ENCODE measurements around the gene MAN1C1. TPM values are rescaled to one million over a fixed set of nuclear protein-coding genes. Genes with fewer than 3 reads are reported as not detected.

MAN1C1 gene
- total RNA-seq, 1 experiment from 2014 or later, result 9.3 TPM

GRCh38 chr1:25818569-25818968, 202.0 kb downstream of the MAN1C1 start:
- Mint-ChIP-seq H3K4me3 (peak overlapping the region; percentile 95 to 97), H3K4me1 (peaks cover 32% of the 10 kb centered on the region in 2 experiments), H3K27me3 (ENCODE audit: low read depth) (peaks cover 15% of the 10 kb centered on the region), H3K27ac (peak overlapping the region in 2 of 3 experiments; percentile 89 to 96; a peak in 3 of 7 replicates), H3K36me3 (ENCODE audit: insufficient read depth in 1 of 3, low read depth in 3 of 3) (peaks cover 5 to 26% (median 22%) of the 10 kb centered on the region in 3 experiments; a peak in 6 of 7 replicates), H3K9me3 (no peaks in the 10 kb centered on the region)
- no peak overlapping the region for H2AFZ ChIP-seq (ENCODE audit: low read length)
- H2BK20ac ChIP-seq (ENCODE audit: low read depth, low read length, poor library complexity, severe bottlenecking), result no peak overlapping the region
- no peak overlapping the region for H4K8ac ChIP-seq (replicated peaks; ENCODE audit: insufficient read length, low read depth, low read length)
- no peak overlapping the region for H3K23ac ChIP-seq (ENCODE audit: insufficient read length, low read depth, low read length)
- H4K20me1 ChIP-seq (ENCODE audit: control insufficient read depth, insufficient read depth, insufficient read length), result peaks cover 3% of the 10 kb centered on the region
- H3K56ac ChIP-seq (ENCODE audit: insufficient read length, low read depth, low read length), result no peak overlapping the region
- H2BK12ac ChIP-seq (ENCODE audit: insufficient read length, low read depth, low read length), result no peak overlapping the region
- no peak for DNase-seq
- H4K91ac ChIP-seq (ENCODE audit: insufficient read length, low read depth, low read length), result no peak overlapping the region
- no peak overlapping the region for H3K27ac ChIP-seq (ENCODE audit: insufficient read length, low read depth, low read length)
- H3K4me1 ChIP-seq (ENCODE audit: insufficient read depth, low read length), result peaks cover 4% of the 10 kb centered on the region; the same call in 1 of the 2 replicates
- no peak overlapping the region for H3T11ph ChIP-seq (ENCODE audit: low read length)
- no peak overlapping the region for H2BK15ac ChIP-seq (ENCODE audit: low read depth, low read length)
- H3K79me2 ChIP-seq (ENCODE audit: insufficient read depth, low read length), result no peaks in the 10 kb centered on the region; the same call in 1 of the 2 replicates
- no peak for TF ChIP-seq CTCF (conservative IDR thresholded peaks at IDR 0.05)
- no peak overlapping the region for H3K4ac ChIP-seq (ENCODE audit: low read depth, low read length)
- no peaks in the 10 kb centered on the region for H3K9me3 ChIP-seq (ENCODE audit: control insufficient read depth, low read depth, low read length)
- no peak overlapping the region for H2BK120ac ChIP-seq (ENCODE audit: low read depth, low read length, poor library complexity, severe bottlenecking)
- H3K79me1 ChIP-seq (ENCODE audit: insufficient read depth, low read depth, low read length, poor library complexity, severe bottlenecking), result no peaks in the 10 kb centered on the region
- WGBS (ENCODE audit: extremely low coverage, insufficient read length, low lambda C conversion rate), result no CpG with 5 or more reads among the region's 6 CpGs
- no peak overlapping the region for H3K18ac ChIP-seq (ENCODE audit: insufficient read length, low read depth, low read length)
- H2AK5ac ChIP-seq (ENCODE audit: insufficient read length, low read length), result no peak overlapping the region
- peak overlapping the region; percentile 69 for H3K4me2 ChIP-seq (ENCODE audit: insufficient read depth, insufficient read length, low read length)
- H3K23me2 ChIP-seq (ENCODE audit: insufficient read length, low read depth, low read length, poor library complexity, severe bottlenecking), result peaks cover 11% of the 10 kb centered on the region
- H3K9ac ChIP-seq (ENCODE audit: extremely low read depth, insufficient read length, low read length), result no peak overlapping the region
- no peak overlapping the region for H2BK5ac ChIP-seq (ENCODE audit: insufficient read length, low read length)
- H3K27me3 ChIP-seq (ENCODE audit: insufficient read depth, low read length), result no peaks in the 10 kb centered on the region
- no peak overlapping the region for H3K14ac ChIP-seq (ENCODE audit: insufficient read depth, low read length)
- H4K5ac ChIP-seq (ENCODE audit: insufficient read length, low read depth, low read length), result no peak overlapping the region
